CD4-positive, alpha-beta T cell treated with Interleukin-2 at 100 ng/mL for 4 hours (primary cell): Measurements from ENCODE around the gene COL20A1.

Experiments
- DNase-seq: peaks from one replicate; pipeline ENCODE4 v3.0.0-alpha.2; 2020; ENCODE audit warnings: low spot score

Gene COL20A1

GRCh38 chr20:63350597-63351325 lies 57.8 kb downstream of the COL20A1 start:
- DNase-seq = no peak

- no peak for DNase-seq
These were observed 58.3 kb downstream of the COL20A1 start for GRCh38 chr20:63351326-63351700.

- no peak for DNase-seq
These were observed 59.0 kb downstream of the COL20A1 start for GRCh38 chr20:63351811-63352591.

- DNase-seq = no peak
These were observed 59.8 kb downstream of the COL20A1 start for GRCh38 chr20:63352811-63353221.

- DNase-seq = no peak
These were observed 61.8 kb downstream of the COL20A1 start for GRCh38 chr20:63354636-63355350.

GRCh38 chr20:63355781-63356295 lies 62.9 kb downstream of the COL20A1 start:
- DNase-seq = no peak

- no peak for DNase-seq
These were observed 63.5 kb downstream of the COL20A1 start for GRCh38 chr20:63356511-63356910.

- DNase-seq = no peak
These were observed 64.2 kb downstream of the COL20A1 start for GRCh38 chr20:63356931-63357879.

GRCh38 chr20:63357921-63358905 lies 65.2 kb downstream of the COL20A1 start:
- DNase-seq = no peak

GRCh38 chr20:63359164-63359934 lies 66.4 kb downstream of the COL20A1 start:
- no peak for DNase-seq

- DNase-seq = no peak
These were observed 67.2 kb downstream of the COL20A1 start for GRCh38 chr20:63359937-63360849.

- DNase-seq = no peak
These were observed 68.0 kb downstream of the COL20A1 start, which contains the start of gene CHRNA4 for GRCh38 chr20:63360850-63361518. Gene CHRNA4, minus strand, starts transcription at chr20:63361349. Its CDS starts 184 bp downstream, at chr20:63361165.

GRCh38 chr20:63361519-63362435 lies 68.8 kb downstream of the COL20A1 start:
- DNase-seq = no peak

GRCh38 chr20:63362436-63363009 lies 69.5 kb downstream of the COL20A1 start:
- DNase-seq = no peak

- DNase-seq = no peak
These were observed 70.3 kb downstream of the COL20A1 start for GRCh38 chr20:63363013-63363957.
